ENCODE data around the gene TMEM200B. TPM values are rescaled to one million over a fixed set of nuclear protein-coding genes. Genes with fewer than 3 reads are reported as not detected.
A peak's percentile ranks its signal among the peaks of the same experiment; 100 is the strongest.

The TMEM200B gene
- total RNA-seq, 1 experiment from 2014 or later, result 12.6 TPM

DNA sequence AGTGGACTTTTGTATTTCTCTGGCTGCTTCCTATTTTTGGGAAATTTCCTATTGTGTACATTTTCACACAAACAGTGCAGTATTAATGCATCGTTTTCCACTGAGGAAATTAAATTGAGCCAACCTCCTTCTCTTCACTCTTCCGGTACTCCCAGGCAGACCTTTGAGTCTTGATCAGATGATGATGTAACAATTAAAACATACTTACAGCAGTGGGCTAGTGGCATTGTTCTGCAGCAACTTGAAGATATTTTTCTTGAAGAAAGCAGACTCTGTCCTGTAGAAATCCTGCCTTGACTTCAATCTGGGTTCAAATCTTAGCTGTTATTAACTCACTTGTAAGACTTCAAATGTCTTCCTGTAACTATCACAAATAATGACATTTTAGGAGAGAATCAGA is 19.0 kb upstream of the TMEM200B start:
- Histone ChIP-seq H2AK5ac (ENCODE audit: insufficient read length, low read length) (no peak overlapping the region), H2BK20ac (ENCODE audit: low read depth, low read length, poor library complexity, severe bottlenecking) (no peak overlapping the region), H4K91ac (ENCODE audit: insufficient read length, low read depth, low read length) (no peak overlapping the region), H3K27me3 (ENCODE audit: insufficient read depth, low read length) (no peaks in the 10 kb centered on the region), H4K5ac (ENCODE audit: insufficient read length, low read depth, low read length) (no peak overlapping the region), H2BK12ac (ENCODE audit: insufficient read length, low read depth, low read length) (no peak overlapping the region), H3K18ac (ENCODE audit: insufficient read length, low read depth, low read length) (no peak overlapping the region), H2BK5ac (ENCODE audit: insufficient read length, low read length) (no peak overlapping the region), H3K79me1 (ENCODE audit: insufficient read depth, low read depth, low read length, poor library complexity, severe bottlenecking) (no peaks in the 10 kb centered on the region), H4K8ac (replicated peaks; ENCODE audit: insufficient read length, low read depth, low read length) (no peak overlapping the region), H2AFZ (ENCODE audit: low read length) (no peak overlapping the region), H3K4ac (ENCODE audit: low read depth, low read length) (no peak overlapping the region), H3K79me2 (ENCODE audit: insufficient read depth, low read length) (no peaks in the 10 kb centered on the region), H3K14ac (ENCODE audit: insufficient read depth, low read length) (no peak overlapping the region), H3K56ac (ENCODE audit: insufficient read length, low read depth, low read length) (no peak overlapping the region), H3K4me1 (ENCODE audit: insufficient read depth, low read length) (no peaks in the 10 kb centered on the region), H3K23ac (ENCODE audit: insufficient read length, low read depth, low read length) (no peak overlapping the region), H2BK15ac (ENCODE audit: low read depth, low read length) (no peak overlapping the region), H3K9me3 (ENCODE audit: control insufficient read depth, low read depth, low read length) (no peaks in the 10 kb centered on the region), H3T11ph (ENCODE audit: low read length) (no peak overlapping the region), H4K20me1 (ENCODE audit: control insufficient read depth, insufficient read depth, insufficient read length) (peaks cover 3% of the 10 kb centered on the region), H3K27ac (ENCODE audit: insufficient read length, low read depth, low read length) (no peak overlapping the region), H3K9ac (ENCODE audit: extremely low read depth, insufficient read length, low read length) (no peak overlapping the region), H3K4me2 (ENCODE audit: insufficient read depth, insufficient read length, low read length) (no peak overlapping the region), H2BK120ac (ENCODE audit: low read depth, low read length, poor library complexity, severe bottlenecking) (no peak overlapping the region), H3K23me2 (ENCODE audit: insufficient read length, low read depth, low read length, poor library complexity, severe bottlenecking) (no peaks in the 10 kb centered on the region)
- DNase-seq, result no peak
- H3K27ac Mint-ChIP-seq, result peak overlapping the region in 1 of 3 experiments; percentile 7; a peak in 1 of 7 replicates
- peaks cover 19 to 49% (median 34%) of the 10 kb centered on the region in 3 experiments; a peak in 6 of 7 replicates for H3K36me3 Mint-ChIP-seq (ENCODE audit: insufficient read depth in 1 of 3, low read depth in 3 of 3)
- no peaks in the 10 kb centered on the region for H3K27me3 Mint-ChIP-seq (ENCODE audit: low read depth)
- no peaks in the 10 kb centered on the region; a peak in 1 of 4 replicates for H3K4me1 Mint-ChIP-seq
- WGBS (ENCODE audit: extremely low coverage, insufficient read length, low lambda C conversion rate), result no CpG with 5 or more reads among the region's 2 CpGs
- TF ChIP-seq, protein P1, sequence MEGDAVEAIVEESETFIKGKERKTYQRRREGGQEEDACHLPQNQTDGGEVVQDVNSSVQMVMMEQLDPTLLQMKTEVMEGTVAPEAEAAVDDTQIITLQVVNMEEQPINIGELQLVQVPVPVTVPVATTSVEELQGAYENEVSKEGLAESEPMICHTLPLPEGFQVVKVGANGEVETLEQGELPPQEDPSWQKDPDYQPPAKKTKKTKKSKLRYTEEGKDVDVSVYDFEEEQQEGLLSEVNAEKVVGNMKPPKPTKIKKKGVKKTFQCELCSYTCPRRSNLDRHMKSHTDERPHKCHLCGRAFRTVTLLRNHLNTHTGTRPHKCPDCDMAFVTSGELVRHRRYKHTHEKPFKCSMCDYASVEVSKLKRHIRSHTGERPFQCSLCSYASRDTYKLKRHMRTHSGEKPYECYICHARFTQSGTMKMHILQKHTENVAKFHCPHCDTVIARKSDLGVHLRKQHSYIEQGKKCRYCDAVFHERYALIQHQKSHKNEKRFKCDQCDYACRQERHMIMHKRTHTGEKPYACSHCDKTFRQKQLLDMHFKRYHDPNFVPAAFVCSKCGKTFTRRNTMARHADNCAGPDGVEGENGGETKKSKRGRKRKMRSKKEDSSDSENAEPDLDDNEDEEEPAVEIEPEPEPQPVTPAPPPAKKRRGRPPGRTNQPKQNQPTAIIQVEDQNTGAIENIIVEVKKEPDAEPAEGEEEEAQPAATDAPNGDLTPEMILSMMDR (conservative IDR thresholded peaks at IDR 0.05), result no peak
- H3K9me3 Mint-ChIP-seq, result peaks cover 0 to 4% of the 10 kb centered on the region in 2 experiments; a peak in 1 of 5 replicates
- H3K4me3 Mint-ChIP-seq, result no peak overlapping the region
